K562 (cell line): ENCODE results near the gene LSP1. TPM values are rescaled to one million over a fixed set of nuclear protein-coding genes. Genes with fewer than 3 reads are reported as not detected.

Experiments used
- ADNP ChIP-seq: fragments of 200-800 bp; sonication (Bioruptor generic); IDR thresholded peaks from 2 replicates; pipeline ENCODE4 v1.6.1; 2016; ENCODE audit warnings: missing genetic modification characterization, missing compliant biosample characterization
- FOXJ2 ChIP-seq: fragments of 200-800 bp; sonication (Bioruptor generic); IDR thresholded peaks from 2 replicates; pipeline ENCODE4 v1.6.1; 2016; ENCODE audit warnings: missing genetic modification characterization, missing compliant biosample characterization
- HDAC8 ChIP-seq: fragments of 450-650 bp; IDR thresholded peaks from 2 replicates; pipeline ENCODE4 v1.6.1; 2016; ENCODE audit warnings: mild to moderate bottlenecking, missing genetic modification characterization, moderate library complexity, missing compliant biosample characterization
- HMGN3 ChIP-seq: IDR thresholded peaks from 2 replicates; pipeline ENCODE4 v1.6.1; 2011; ENCODE audit warnings: borderline replicate concordance, low read depth, mild to moderate bottlenecking, mixed read lengths, low read length; ENCODE audit not compliant: insufficient read length; ENCODE audit errors: extremely low read depth
- JUN ChIP-seq, 2 experiments: sonication (generic) in 1 of 2; formaldehyde crosslinking in 1 of 2; IDR thresholded peaks; 2 replicates each; pipeline versions ENCODE4 v1.6.1 to v1.8.0; 2012 to 2022; ENCODE audit warnings: borderline replicate concordance in 2 of 2, mild to moderate bottlenecking in 2 of 2, improper control_type of control experiment in 1 of 2, low read depth in 1 of 2, low read length in 1 of 2, missing genetic modification reagents in 1 of 2
- MAFG ChIP-seq: fragments of 450-650 bp; conservative IDR thresholded peaks from 2 replicates; pipeline ENCODE4 v1.6.1; 2016; ENCODE audit warnings: missing genetic modification characterization, missing compliant biosample characterization
- NR4A1 ChIP-seq, 2 experiments: fragments of 250-450 bp in 1 of 2; fragments of 450-650 bp in 1 of 2; sonication (Bioruptor Pico) in 1 of 2; IDR thresholded peaks; 2 replicates each; pipeline versions ENCODE4 v1.4.0 to v1.6.1; 2016 to 2020; ENCODE audit warnings: mild to moderate bottlenecking in 2 of 2, missing compliant biosample characterization in 1 of 2, missing genetic modification characterization in 1 of 2, moderate library complexity in 1 of 2
- POLR2G ChIP-seq: fragments of 200-400 bp; formaldehyde crosslinking; IDR thresholded peaks from 2 replicates; pipeline ENCODE4 v1.6.1; 2017; ENCODE audit warnings: low read depth, mild to moderate bottlenecking, antibody characterized with exemption, low read length, moderate library complexity
- RBM25 ChIP-seq: fragments of 200-400 bp; formaldehyde crosslinking; IDR thresholded peaks from 2 replicates; pipeline ENCODE4 v1.6.1; 2018; ENCODE audit warnings: low read length, low read depth, moderate library complexity; ENCODE audit not compliant: severe bottlenecking
- U2AF2 ChIP-seq: fragments of 200-400 bp; formaldehyde crosslinking; optimal IDR thresholded peaks from 2 replicates; pipeline ENCODE3; 2017; ENCODE audit warnings: low read depth, mild to moderate bottlenecking, low read length
- ZKSCAN1 ChIP-seq: fragments of 150-350 bp; IDR thresholded peaks from 2 replicates; pipeline ENCODE4 v1.6.1; 2016; ENCODE audit warnings: low read depth, low read length
- ZNF184 ChIP-seq: sonication (generic); formaldehyde crosslinking; IDR thresholded peaks from 2 replicates; pipeline ENCODE4 v1.5.0; 2020; ENCODE audit warnings: missing genetic modification reagents
- polyA plus RNA-seq, 8 experiments: library from polyadenylated mRNA; depleted of rRNA in 4 of 8; stranded (reverse) in 5 of 8; unstranded in 3 of 8; fragments of >200 nt; fragmentation: Nextera tagmentation in 2 of 8; fragmentation: Illumina TruSeq in 1 of 8; extraction: Ambion mirVana in 2 of 8; extraction: Trizol in 1 of 8; gene quantifications; 2 replicates each; pipeline versions ENCODE4 v1.2.1 to v1.2.3, GENCODE V29; 2011 to 2014; ENCODE audit warnings: inconsistent platforms in 1 of 8, missing spikeins in 1 of 8
- total RNA-seq, 7 experiments: library from RNA; depleted of rRNA in 6 of 7; stranded (reverse); fragments of >200 nt in 6 of 7; fragmentation: Illumina TruSeq in 2 of 7; extraction: Trizol in 2 of 7; gene quantifications; 2 replicates each; pipeline versions ENCODE4 v1.2.1 to v1.2.3, GENCODE V29; 2011 to 2021; ENCODE audit warnings: low replicate concordance in 1 of 7
- TF ChIP-seq, protein P1 (sequence below): fragments of 250-450 bp; sonication (Bioruptor Pico); IDR thresholded peaks from 2 replicates; pipeline ENCODE4 v1.9.0; 2021; ENCODE audit warnings: mild to moderate bottlenecking, inconsistent platforms
- TF ChIP-seq, protein P2 (sequence below): fragments of 250-450 bp; sonication (Bioruptor Pico); IDR thresholded peaks from 2 replicates; pipeline ENCODE4 v1.8.0; 2021; ENCODE audit warnings: moderate library complexity, mild to moderate bottlenecking, inconsistent platforms
- TF ChIP-seq, protein P3 (sequence below): fragments of 250-450 bp; sonication (Bioruptor Pico); IDR thresholded peaks from 2 replicates; pipeline ENCODE4 v1.4.0; 2020

LSP1 gene
- total and polyA plus RNA-seq, 9 of the 15 experiments (the other 6 are each of a cell fraction or from before 2014, with no cell fraction given): 0.08 to 2.9 (median 0.65) TPM; not detected in 2

DNA sequence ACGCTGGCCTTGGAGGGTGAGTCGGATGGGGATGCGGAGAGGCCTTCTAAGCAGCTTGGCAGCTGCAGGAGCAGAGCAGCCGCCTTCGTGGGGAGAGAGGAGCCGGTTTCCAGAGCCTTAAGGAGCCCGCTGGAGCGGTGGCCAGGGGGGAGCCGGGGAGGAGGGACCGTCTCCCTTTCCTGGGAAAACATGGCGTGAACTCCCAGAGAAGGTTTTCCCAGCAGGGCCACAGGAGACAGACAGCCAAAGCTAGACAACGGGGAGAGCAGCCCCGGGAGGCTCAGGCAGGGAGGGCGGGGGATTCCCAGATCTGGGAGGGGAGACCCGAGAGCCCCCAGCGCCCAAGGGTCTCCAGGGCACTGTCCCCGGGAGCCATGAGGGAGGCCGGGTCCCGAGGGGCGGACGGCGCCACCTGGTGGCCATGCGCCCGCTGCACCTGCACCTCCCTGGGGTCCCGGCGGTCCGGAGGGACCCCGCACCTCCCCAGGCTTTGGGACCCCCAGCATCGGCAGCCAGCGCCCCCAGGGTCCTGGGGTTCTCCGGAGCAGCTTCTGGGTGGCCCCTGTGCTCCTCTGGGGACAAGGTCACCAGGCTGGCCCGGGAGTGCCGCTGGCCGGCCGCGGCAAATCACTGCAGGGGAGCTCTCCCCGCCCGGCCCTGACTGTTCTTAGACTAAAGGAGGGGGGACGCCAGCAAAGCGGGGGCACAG is 20.5 kb upstream of the LSP1 start (continued):
- TF ChIP-seq HMGN3 (no peak), RBM25 (no peak), ZNF184 (CRISPR knock-in tag) (no peak), ADNP (tag) (no peak), JUN (IDR thresholded peaks at IDR 0.05; ENCODE audit: borderline replicate concordance, low read depth, low read length) (no peak), JUN (CRISPR knock-in tag; IDR thresholded peaks at IDR 0.05; ENCODE audit: borderline replicate concordance) (no peak), U2AF2 (no peak), ZKSCAN1 (no peak), FOXJ2 (tag) (no peak), MAFG (no peak), HDAC8 (tag) (no peak), POLR2G (no peak), NR4A1 (CRISPR knock-in tag; IDR thresholded peaks at IDR 0.05) (no peak), NR4A1 (tag; IDR thresholded peaks at IDR 0.05) (no peak)
- TF ChIP-seq, protein P1, sequence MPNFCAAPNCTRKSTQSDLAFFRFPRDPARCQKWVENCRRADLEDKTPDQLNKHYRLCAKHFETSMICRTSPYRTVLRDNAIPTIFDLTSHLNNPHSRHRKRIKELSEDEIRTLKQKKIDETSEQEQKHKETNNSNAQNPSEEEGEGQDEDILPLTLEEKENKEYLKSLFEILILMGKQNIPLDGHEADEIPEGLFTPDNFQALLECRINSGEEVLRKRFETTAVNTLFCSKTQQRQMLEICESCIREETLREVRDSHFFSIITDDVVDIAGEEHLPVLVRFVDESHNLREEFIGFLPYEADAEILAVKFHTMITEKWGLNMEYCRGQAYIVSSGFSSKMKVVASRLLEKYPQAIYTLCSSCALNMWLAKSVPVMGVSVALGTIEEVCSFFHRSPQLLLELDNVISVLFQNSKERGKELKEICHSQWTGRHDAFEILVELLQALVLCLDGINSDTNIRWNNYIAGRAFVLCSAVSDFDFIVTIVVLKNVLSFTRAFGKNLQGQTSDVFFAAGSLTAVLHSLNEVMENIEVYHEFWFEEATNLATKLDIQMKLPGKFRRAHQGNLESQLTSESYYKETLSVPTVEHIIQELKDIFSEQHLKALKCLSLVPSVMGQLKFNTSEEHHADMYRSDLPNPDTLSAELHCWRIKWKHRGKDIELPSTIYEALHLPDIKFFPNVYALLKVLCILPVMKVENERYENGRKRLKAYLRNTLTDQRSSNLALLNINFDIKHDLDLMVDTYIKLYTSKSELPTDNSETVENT: no peak
- TF ChIP-seq, protein P2, sequence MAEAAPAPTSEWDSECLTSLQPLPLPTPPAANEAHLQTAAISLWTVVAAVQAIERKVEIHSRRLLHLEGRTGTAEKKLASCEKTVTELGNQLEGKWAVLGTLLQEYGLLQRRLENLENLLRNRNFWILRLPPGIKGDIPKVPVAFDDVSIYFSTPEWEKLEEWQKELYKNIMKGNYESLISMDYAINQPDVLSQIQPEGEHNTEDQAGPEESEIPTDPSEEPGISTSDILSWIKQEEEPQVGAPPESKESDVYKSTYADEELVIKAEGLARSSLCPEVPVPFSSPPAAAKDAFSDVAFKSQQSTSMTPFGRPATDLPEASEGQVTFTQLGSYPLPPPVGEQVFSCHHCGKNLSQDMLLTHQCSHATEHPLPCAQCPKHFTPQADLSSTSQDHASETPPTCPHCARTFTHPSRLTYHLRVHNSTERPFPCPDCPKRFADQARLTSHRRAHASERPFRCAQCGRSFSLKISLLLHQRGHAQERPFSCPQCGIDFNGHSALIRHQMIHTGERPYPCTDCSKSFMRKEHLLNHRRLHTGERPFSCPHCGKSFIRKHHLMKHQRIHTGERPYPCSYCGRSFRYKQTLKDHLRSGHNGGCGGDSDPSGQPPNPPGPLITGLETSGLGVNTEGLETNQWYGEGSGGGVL (CRISPR knock-in tag): no peak
- TF ChIP-seq, protein P3, sequence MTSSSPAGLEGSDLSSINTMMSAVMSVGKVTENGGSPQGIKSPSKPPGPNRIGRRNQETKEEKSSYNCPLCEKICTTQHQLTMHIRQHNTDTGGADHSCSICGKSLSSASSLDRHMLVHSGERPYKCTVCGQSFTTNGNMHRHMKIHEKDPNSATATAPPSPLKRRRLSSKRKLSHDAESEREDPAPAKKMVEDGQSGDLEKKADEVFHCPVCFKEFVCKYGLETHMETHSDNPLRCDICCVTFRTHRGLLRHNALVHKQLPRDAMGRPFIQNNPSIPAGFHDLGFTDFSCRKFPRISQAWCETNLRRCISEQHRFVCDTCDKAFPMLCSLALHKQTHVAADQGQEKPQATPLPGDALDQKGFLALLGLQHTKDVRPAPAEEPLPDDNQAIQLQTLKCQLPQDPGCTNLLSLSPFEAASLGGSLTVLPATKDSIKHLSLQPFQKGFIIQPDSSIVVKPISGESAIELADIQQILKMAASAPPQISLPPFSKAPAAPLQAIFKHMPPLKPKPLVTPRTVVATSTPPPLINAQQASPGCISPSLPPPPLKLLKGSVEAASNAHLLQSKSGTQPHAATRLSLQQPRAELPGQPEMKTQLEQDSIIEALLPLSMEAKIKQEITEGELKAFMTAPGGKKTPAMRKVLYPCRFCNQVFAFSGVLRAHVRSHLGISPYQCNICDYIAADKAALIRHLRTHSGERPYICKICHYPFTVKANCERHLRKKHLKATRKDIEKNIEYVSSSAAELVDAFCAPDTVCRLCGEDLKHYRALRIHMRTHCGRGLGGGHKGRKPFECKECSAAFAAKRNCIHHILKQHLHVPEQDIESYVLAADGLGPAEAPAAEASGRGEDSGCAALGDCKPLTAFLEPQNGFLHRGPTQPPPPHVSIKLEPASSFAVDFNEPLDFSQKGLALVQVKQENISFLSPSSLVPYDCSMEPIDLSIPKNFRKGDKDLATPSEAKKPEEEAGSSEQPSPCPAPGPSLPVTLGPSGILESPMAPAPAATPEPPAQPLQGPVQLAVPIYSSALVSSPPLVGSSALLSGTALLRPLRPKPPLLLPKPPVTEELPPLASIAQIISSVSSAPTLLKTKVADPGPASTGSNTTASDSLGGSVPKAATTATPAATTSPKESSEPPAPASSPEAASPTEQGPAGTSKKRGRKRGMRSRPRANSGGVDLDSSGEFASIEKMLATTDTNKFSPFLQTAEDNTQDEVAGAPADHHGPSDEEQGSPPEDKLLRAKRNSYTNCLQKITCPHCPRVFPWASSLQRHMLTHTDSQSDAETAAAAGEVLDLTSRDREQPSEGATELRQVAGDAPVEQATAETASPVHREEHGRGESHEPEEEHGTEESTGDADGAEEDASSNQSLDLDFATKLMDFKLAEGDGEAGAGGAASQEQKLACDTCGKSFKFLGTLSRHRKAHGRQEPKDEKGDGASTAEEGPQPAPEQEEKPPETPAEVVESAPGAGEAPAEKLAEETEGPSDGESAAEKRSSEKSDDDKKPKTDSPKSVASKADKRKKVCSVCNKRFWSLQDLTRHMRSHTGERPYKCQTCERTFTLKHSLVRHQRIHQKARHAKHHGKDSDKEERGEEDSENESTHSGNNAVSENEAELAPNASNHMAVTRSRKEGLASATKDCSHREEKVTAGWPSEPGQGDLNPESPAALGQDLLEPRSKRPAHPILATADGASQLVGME (CRISPR knock-in tag): no peak
